ENCODE data around the gene VAPA.
"Not testable (repeated sequence)": the region's sequence is repeated elsewhere in the genome, so short reads cannot be mapped to it uniquely, and the experiment has no call there.

The VAPA gene

DNA sequence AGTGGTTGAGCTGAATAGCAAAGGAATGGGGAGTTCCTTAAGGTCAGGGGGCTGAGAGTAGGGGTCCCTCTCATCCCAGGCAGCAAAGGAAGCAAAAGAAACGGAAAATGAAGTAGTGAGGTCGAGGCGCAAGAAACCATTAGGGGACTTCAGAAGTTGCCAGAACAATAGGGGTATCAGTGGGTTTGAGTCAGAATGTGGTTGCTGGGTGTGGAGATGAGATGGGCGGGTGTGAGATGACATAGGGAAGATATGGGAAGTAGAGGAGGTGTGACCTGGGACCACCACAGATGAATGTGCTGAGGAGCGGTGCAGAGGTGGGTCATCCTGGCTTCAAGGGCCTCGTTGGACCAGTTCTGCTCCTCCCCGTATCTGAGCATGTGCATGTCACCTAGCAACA is 13.1 kb upstream of the VAPA start:
- DNase-seq (ENCODE audit: low read depth): no peak
- TF ChIP-seq, protein P1, sequence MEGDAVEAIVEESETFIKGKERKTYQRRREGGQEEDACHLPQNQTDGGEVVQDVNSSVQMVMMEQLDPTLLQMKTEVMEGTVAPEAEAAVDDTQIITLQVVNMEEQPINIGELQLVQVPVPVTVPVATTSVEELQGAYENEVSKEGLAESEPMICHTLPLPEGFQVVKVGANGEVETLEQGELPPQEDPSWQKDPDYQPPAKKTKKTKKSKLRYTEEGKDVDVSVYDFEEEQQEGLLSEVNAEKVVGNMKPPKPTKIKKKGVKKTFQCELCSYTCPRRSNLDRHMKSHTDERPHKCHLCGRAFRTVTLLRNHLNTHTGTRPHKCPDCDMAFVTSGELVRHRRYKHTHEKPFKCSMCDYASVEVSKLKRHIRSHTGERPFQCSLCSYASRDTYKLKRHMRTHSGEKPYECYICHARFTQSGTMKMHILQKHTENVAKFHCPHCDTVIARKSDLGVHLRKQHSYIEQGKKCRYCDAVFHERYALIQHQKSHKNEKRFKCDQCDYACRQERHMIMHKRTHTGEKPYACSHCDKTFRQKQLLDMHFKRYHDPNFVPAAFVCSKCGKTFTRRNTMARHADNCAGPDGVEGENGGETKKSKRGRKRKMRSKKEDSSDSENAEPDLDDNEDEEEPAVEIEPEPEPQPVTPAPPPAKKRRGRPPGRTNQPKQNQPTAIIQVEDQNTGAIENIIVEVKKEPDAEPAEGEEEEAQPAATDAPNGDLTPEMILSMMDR (conservative IDR thresholded peaks at IDR 0.05; ENCODE audit: low read depth, low read length): no peak
- no peak overlapping the region for H3K4me3 ChIP-seq (ENCODE audit: low read length)

DNA sequence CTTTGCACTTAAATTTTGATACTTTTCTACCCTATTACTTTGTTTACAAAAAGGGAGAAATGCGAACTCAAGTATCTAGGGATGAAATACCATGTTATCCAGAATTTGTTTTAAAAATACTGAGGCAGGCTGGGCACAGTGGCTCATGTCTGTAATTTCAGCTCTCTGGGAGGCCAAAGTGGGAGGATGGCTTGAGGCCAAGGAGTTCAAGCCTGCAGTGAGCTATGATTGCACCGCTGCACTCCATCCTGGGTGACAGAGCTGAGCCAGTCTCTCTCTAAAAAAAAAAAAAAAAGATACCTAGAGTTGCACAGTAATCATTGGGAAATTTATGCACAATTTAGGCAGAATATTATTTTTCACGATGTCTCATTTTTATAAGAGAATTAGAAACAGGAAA is 12.4 kb upstream of the VAPA start:
- no peak overlapping the region for H3K4me3 ChIP-seq (ENCODE audit: low read length)
- DNase-seq (ENCODE audit: low read depth): no peak
- TF ChIP-seq, protein P1 (conservative IDR thresholded peaks at IDR 0.05; ENCODE audit: low read depth, low read length): no peak

DNA sequence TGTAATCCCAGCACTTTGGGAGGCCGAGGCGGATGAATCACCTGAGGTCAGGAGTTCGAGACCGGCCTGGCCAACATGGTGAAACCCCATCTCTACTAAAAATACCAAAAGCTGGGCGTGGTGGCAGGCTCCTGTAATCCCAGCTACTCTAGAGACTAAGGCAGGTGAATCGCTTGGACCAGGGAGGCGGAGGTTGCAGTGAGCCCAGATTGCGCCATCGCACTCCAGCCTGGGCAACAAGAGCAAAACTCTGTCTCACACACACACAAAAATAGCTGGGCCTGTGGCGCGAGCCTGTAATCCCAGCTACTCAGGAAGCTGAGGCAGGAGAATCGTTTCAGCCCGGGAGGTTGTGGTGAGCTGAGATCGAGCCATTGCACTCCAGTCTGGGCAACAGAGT is 11.6 kb upstream of the VAPA start:
- DNase-seq (ENCODE audit: low read depth); H3K4me3 ChIP-seq (ENCODE audit: low read length): not testable (repeated sequence)

DNA sequence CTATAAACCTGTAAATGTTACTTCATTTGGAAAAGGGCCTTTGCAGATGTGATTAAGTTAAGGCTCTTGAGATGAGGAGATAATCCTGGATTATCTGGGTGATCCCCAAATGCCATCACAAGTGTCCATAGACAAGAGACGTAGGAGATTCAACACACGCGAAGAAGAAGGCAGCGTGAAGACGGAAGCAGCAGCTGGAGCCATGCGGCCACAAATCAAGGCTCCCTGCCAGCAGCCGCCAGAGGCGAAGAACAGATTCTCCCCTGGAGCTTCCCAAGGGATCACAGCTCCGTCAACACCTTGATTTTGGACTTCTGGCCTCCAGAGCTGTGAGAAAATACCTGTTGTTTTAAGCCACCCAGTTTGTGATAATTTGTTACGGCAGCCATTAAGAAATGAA is 11.0 kb upstream of the VAPA start:
- DNase-seq (ENCODE audit: low read depth): no peak
- no peak overlapping the region for H3K4me3 ChIP-seq (ENCODE audit: low read length)
- TF ChIP-seq, protein P1 (conservative IDR thresholded peaks at IDR 0.05; ENCODE audit: low read depth, low read length): no peak

DNA sequence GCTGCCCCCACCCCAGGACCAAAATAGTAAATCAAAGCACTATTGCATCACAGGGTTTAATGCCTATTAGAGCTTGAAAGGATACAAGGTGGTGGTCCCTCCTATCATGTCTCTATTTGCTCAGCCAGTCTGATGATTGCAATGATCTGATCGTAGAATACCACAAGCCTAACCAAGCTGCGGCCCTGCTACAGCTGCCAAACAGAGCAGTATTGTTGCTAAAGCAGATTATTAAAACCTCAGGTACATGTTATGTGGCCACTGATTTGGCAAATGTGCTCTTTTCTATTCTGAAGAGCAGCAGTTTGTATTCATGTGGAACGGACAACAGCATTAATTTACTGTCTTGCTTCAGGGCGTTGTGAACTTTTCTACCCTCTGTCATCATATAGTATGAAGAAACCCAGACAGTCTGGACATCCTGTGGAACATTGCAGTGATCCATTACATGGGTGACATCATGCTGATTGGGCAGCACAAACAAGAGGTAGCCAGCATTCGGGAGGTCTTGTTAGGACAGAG is 8.4 kb upstream of the VAPA start:
- H3K4me3 ChIP-seq (ENCODE audit: low read length): no peak overlapping the region
- DNase-seq (ENCODE audit: low read depth): no peak
- TF ChIP-seq, protein P1 (conservative IDR thresholded peaks at IDR 0.05; ENCODE audit: low read depth, low read length): no peak

DNA sequence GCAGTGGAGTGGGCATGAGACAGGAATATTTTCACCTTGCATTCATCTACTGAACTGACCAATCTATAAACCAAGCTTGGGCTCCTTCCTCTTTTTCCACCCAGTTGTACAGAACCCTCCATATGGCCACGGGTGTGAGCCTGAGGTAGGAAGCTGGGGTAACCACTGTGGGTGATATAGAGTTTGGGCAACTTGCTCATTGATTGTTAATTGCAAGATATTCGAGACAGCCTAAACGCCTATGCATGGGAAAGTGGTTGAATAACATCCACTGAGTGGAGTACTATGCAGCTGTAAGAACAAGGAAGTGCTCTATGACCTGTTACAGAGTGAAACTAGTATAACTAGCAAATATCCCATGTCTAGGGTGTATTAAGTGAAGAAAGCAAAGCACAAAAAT is 7.3 kb upstream of the VAPA start:
- TF ChIP-seq, protein P1 (conservative IDR thresholded peaks at IDR 0.05; ENCODE audit: low read depth, low read length): no peak
- DNase-seq (ENCODE audit: low read depth): no peak
- H3K4me3 ChIP-seq (ENCODE audit: low read length): no peak overlapping the region

DNA sequence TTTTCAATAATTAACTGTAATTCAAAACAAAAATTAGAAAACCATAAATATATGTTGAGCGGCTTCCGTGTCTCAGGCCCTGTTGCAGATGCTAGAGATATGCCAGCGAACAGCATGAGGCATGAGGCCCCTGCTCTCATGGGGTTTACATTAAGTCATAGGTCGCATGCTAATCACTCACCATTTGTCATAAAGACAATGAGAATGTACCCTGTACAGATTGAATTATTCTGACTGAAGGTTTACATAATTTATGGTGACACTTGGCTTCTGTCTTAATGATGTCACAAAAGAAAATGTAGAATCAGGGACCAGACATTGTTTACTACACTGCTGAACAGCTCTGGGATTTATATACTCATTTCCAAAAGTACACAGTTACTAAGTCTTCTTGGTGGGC is 5.9 kb upstream of the VAPA start:
- no peak for DNase-seq (ENCODE audit: low read depth)
- H3K4me3 ChIP-seq (ENCODE audit: low read length): no peak overlapping the region
- TF ChIP-seq, protein P1 (conservative IDR thresholded peaks at IDR 0.05; ENCODE audit: low read depth, low read length): no peak

DNA sequence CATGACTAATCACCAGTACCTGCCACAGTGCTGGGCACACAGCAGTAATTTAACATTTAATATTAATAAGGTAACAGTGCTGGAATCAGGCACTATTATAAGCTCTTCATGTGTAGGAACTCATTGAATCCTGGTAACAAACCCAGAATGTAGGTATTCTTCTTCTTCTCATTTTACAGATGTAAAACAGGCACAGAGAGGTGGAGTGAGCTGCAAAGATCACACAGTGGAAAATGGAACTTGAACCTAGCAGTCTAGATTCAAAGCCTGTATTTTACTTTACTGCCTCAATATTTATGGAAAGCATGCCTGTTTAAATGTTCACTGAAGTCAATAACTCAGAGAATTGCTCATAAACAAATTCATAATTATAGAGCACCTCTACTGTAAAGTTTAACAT is 3.7 kb upstream of the VAPA start:
- no peak overlapping the region for H3K4me3 ChIP-seq (ENCODE audit: low read length)
- TF ChIP-seq, protein P1 (conservative IDR thresholded peaks at IDR 0.05; ENCODE audit: low read depth, low read length): no peak
- DNase-seq (ENCODE audit: low read depth): no peak
